Hippocampal formation (tissue), 2 donors: ENCODE results near the gene LILRB5.
"Not testable (repeated sequence)": the region's sequence is repeated elsewhere in the genome, so short reads cannot be mapped to it uniquely, and the experiment has no call there.

ENCODE experiments used
- DNase-seq, 2 donors: peaks; one replicate each; lab custom pipeline; 2025; lab: John Stamatoyannopoulos, UW

The LILRB5 gene

GRCh38 chr19:54211235-54211634, 45.8 kb downstream of the LILRB5 start:
- no peak for DNase-seq

- DNase-seq: peak; percentile 70 to 74
Measured at GRCh38 chr19:54209811-54210494, 47.1 kb downstream of the LILRB5 start.

- DNase-seq: no peak
Measured at GRCh38 chr19:54209058-54209810, 47.8 kb downstream of the LILRB5 start.

- no peak for DNase-seq
Measured at GRCh38 chr19:54208784-54209057, 48.4 kb downstream of the LILRB5 start.

- DNase-seq: peak; percentile 48 to 51
Measured at GRCh38 chr19:54207983-54208783, 48.9 kb downstream of the LILRB5 start.

GRCh38 chr19:54207676-54207982, 49.4 kb downstream of the LILRB5 start:
- no peak for DNase-seq

- DNase-seq: not testable (repeated sequence)
Measured at GRCh38 chr19:54207193-54207592, 49.9 kb downstream of the LILRB5 start.

- no peak for DNase-seq
Measured at GRCh38 chr19:54206831-54207177, 50.3 kb downstream of the LILRB5 start.

- DNase-seq: no peak
Measured at GRCh38 chr19:54206030-54206830, 50.8 kb downstream of the LILRB5 start.

GRCh38 chr19:54204767-54205468, 52.2 kb downstream of the LILRB5 start:
- no peak for DNase-seq

GRCh38 chr19:54203151-54203611, 53.9 kb downstream of the LILRB5 start:
- DNase-seq: no peak

GRCh38 chr19:54201980-54202379, 55.1 kb downstream of the LILRB5 start:
- no peak for DNase-seq

- no peak for DNase-seq
Measured at GRCh38 chr19:54201172-54201701, 55.8 kb downstream of the LILRB5 start.
